HG02943 (cell line): Measurements from ENCODE around the gene STK32C.

Experiments
- ATAC-seq: cut with Tn5 transposase; IDR thresholded peaks from one replicate; pipeline ENCODE4 v1.9.1; 2021; ENCODE audit warnings: mild to moderate bottlenecking, low read depth, moderate library complexity; ENCODE audit not compliant: unreplicated experiment

The STK32C gene

DNA sequence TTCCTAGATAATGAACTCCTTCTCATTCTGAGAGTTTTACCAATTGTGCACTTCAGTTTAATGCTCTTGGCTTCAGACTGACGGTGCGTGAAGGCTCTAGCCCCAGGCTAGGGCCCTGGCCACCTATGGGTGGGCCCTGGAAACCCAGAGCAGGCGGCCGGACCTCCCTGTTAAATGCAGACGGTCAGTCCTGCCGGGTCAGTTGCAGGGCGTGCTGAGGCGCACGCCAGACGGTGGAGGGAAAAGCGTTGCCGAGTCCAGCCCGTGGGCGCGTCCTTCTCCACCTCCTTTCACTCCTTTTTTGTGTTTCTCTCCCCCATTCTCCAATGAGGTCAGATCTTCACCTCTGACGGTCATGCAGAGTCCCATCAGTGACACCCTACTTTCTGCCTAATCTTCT is 118.7 kb downstream of the STK32C start:
- ATAC-seq: no peak

DNA sequence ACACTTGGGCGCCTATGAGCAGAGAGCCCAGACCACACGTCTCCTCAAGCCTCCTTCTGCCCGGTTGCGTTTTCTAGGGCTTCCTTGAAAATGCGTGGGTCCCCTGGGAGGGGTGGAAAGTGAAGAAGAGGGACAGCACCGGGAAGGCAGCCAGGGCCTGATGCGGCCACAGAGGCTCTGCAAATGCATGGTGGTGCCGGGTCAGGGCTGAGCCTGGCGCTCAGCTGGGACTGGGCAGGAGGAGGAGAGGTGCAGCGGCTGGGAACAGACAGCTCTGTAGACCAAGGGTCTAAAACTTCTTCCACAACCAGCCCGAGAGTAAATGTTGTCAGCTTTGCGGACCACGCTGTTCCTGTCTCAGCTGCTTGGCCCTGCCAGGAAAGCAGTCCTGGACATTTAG is 119.4 kb downstream of the STK32C start:
- ATAC-seq: no peak

DNA sequence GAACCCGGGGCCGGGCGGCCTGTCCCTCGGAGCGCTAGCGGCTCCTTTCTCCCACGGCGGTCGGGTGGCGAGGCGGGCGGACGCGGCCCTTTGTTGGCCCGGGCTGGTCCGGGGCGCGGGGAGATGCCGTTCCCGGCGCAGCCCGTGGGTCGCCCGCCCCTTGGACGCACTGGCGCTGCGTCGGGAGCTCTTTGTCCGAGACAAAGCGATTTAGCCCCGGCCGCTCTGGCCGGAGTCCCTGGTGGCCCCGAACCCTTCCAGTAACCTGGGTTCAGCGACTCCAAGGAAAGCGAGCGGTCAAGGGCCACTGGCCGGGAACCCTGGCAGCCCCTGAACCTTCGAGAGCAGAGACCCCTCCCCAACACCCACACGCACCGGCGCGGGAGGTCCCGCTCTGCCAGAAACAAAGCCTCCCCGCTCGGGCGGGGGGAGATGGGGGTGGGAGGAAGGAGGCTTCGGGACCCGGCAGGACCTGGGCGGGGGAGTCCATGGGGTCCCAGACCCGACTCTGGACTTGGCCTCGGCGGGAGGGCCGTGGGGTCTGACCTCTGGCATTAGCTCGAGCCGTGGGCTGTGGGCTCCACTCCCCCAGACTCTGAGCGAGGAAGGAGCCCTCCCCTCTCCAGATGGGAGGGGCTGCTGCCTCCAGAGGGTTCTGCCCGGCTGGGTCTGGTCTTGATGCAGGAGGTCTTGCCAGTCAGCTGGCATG is 120.2 kb downstream of the STK32C start:
- ATAC-seq: no peak

DNA sequence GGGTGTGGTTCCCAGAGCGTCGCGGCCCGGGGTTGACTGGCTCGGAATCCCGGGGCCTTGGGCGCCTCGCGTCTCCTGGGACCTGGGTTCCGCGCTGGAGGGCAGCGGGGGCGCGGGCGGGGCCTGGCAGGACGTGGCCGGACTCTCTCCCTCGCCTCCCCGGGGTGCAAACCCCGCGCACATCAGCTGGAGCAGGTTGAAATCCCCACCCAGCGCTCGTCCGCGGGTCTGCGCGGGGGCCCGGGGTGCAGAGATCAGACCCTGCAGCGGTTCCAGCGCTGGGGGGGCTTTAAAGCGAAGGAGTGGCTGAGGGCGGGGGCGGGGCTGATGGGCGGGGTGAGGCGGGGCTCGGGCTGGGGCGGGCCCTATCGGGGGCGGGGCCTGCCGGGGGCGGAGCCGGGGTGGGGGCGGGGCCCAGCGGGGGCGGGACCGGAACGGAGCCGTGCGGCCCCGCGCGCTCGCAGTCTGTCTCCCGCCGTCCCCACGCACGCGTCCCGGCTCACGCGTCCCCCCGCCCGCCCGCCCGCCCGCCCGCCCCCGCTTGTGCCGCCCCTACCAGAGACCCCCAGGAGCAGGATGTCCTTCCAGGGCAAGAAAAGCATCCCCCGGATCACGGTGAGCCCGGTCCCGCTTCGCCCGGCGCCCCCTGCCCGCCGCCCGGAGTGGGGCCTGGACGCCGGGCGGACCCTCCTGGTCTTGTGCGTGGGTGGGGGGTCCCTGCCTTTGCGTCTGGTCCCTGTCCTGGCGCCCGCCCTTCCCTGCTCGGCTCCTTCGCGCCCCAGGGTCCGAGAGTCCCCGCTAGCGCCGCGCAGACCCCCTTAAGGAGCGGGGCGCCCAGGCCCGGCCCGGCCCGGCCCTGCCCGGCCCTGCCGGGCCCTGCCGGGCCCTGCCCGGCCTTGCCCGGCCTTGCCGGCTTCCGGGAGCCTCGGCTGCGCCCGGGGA is 121.0 kb downstream of the STK32C start, which contains the start of gene DPYSL4:
Gene DPYSL4, plus strand, starts transcription at position 461 of the 942 bp plus-strand sequence. Its CDS starts 116 bp downstream, at position 577.
- ATAC-seq: no peak

DNA sequence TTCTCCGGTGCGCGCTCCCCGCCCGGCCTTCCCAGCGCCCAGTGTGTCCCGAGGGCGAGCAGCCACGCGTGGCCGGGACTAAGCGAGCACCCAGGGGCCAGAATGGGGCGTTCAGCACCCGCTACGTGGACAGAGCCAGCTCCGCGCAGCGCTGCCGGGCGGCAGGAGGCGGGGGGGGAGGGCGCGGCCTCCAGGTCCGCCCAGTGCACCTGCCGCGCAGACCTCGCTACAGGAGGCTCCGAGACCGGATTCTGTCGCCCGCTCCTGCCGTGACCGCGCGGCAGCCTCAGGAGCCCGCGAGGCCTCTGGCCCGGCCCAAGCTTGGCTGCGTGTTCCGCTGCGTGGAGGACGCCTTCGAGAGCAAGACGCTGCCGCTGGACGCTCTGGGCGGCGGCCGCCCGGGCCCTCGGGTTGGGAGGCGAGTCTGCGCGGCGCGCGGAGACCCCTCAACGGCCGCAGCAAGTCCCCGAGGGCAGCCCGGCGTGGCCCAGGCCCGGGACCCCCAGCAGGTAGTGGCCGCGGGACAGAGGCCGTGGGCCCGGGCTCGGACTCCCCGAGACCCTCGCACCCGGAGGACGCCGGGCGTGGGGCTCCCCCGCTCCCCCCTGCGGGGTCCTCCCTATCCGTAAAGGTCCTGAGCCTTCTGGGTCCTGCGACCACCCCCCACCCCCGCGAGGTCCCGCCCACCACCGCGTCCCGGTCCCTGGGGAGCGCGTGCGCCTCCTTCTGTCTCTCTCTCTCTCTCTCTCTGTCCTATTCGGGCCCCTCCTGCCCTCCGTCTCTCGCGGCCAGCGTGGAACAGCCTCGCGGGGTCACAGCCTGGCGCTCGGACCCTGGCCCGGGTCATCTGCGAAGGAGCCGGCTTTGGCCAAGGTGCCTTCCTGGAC is 121.9 kb downstream of the STK32C start:
- ATAC-seq: no peak

DNA sequence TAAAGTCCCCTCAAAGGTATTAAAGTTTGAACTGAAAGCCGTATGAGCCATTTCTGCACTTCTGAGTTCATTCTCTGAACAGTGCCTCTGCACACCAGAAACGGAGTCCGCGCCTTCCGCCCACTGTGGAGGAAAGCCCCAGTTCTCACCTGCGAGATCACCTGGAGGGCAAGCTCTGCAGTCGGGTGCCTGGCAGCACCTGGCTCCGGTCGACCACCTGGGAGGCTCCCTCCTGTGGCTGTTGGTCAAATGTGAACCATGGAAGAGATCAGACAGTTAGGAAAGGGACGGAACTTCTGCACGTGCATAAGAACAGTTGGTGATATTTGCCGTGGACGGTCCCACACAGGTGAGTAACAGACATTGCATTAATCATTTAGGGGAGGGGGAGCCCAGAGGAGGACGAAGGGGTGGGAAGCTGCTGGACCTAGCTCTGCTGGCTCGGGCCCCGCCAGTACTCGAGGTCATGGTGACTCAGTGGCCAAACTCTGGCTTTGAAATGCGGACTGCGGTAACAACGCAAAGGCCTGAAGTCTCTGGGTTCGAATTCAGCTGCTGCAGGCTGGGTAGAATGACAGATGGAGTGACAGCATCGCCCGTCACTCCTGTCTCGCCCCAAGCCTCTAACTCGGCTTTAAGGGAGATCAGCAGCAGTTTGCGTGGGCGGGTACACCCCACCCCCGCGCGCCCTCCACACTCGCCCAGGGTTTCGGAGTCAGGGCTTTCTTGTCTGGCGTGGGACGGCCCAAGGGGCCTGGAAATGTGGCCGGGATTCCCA is 122.7 kb downstream of the STK32C start:
- ATAC-seq: no peak

DNA sequence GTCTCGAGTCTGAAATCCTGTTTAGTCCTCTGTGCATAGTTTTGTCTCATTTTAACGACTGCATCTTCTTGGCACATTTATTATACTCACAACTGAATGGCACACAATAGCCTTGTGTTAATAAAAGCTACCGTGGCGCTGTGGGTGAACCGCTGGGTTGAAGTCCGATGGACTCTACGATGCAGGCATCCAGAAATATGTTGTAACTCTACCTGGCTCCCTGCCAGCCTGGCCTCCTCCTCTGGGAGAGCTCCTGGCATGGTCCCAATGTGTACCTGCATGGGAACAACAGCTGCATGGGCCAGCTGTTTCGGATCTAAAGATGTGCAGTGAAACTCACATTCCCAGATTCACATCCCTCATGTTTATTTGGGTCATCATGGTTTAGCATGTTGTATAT is 124.7 kb downstream of the STK32C start:
- no peak for ATAC-seq

DNA sequence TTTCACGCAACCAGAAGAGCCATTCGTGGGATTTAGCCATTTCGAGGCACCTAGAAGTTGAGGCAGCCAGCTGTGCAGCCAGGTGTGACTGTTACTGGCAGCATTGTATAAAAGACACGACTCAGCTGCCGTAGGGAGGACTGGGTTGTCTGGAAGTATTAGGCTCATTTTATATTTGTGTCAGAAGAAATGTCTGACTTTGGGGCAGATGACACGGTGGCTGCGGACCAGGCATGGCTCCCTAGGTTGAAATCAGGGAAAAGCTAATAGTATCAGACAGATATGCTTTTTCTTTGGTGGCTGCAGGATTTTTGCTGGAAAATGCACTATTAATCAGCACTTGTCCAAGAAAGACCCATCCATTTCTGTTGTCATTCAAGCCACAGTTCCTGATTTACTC is 125.2 kb downstream of the STK32C start:
- ATAC-seq: no peak

DNA sequence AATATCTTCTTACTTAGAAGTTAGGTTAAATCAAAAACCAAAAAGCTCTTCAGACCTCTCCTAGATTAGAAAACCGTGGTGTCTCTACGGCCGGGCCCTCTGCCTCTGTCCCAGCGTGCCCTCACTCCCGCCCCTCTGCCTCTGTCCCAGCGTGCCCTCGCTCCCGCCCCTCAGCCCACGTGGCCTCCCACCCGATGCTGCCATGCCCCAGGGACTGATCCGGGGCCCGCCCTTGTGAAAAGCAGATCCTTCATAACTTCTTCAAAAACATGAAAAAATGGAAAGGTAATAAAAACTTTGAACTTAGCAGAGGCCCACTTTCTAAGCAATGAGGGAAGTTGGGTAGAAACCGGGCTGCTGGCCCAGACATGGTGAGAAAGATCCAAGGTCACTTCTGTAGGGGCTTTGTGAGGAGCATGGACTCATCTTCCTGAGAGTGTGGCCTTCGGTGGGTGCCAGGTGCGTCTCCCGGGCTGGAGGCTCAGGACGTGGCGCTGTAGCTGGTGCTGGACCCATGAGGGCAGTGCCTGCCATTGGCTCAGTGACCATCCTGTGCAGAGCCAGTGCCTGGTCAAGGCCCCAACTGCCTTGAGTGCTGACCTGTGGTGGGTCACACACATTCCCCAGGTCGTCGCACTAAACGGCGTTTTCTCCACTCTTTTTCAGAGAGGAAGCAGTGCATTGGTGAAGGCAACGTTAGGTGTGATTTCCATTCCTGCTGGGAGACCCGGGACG is 125.9 kb downstream of the STK32C start:
- ATAC-seq: no peak

DNA sequence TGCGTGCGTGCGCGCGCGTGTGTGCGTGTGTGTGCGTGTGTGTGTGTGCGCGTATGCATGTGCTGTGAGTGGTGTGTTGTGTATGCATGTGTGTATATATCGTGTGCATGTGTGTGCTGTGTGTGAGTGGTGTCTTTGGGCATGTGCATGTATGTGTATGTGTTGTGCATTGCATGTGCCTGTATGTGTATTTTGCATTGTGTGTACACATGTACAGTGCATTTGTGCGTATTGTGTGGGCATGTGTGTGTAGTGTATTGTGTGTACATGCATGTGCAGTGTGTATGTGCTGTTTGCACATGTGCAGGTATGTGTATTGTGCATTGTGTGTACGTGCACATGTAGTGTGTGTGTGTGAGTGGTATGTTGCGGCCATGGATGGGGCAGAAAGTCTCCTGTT is 127.0 kb downstream of the STK32C start:
- no peak for ATAC-seq

DNA sequence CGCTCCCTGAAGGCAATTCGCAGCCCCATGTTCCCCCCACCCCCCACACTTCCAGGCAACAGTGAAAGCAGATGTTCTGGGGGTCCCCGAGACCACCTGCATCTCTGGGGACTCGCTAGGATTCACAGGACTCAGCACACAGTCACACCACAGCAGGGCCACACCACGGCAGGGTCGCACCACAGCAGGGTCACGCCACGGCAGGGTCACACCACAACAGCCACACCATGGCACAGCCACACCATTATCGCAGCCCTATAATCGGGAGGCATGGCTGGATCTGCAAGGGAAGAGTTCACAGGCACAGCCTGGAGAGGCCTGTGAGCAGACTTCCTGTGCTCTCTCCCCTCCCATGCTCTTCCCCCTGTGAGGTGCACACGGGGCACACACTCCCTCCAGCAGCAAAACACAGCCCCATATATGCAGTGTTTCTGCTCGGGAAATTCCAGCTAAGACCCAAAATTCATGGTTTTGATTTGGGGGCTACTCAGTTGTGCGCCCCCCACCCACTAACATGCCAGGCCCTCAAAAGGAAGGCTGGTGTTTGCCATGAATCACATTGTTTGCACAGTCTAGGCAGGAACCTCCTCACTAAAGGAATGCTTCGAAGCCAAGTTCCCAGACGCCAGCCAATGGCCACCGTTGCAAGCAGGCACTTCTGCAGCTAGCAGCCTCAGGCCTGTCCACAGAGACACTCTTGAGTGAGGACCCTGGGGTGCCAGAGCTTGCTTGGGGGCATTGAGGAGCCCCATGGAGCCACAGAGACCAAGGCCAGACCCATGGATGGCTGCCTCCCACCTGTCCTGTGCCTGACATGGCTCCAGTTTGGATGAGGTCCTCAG is 128.0 kb downstream of the STK32C start:
- no peak for ATAC-seq

DNA sequence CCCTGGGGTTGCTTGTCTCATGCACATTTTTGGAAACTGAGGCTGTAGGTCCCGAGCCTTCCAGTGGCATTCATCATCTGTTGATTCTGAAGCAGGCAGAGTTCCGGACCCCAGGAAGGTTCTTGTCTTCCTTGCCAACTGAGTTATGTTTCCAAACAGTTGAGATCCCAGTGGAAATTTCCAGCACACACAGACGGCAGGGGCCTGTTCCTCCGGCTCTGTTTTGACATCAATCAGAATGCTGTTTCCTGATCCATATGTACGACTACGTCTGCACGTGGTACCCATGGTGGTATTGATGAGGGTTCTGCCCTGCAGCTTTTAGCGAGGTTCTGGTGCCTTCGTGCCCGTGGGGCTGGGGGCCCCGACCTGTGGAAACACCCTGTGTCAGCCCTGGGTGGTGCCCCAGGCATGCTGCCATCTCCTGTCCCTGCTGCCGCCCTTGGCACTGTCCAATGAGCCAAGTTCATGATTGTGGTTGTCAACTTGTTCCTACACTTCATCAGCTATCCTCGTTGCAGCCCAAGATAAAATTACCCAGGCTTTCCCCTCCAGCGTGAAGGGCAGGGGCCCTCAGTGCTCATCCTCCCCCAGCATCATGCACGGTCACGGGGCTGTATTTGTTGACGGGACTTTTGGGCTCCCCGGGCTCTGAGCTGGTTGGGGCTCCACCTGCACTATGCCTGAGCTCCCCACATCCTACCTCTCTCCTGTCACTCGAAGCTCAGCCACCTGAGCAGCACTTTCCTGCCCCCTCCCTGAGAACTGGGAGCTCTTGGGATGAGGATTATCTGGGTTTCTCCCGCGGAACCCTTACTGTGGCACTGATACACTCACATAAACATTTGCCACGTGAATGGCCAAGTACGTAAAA is 128.8 kb downstream of the STK32C start:
- no peak for ATAC-seq

DNA sequence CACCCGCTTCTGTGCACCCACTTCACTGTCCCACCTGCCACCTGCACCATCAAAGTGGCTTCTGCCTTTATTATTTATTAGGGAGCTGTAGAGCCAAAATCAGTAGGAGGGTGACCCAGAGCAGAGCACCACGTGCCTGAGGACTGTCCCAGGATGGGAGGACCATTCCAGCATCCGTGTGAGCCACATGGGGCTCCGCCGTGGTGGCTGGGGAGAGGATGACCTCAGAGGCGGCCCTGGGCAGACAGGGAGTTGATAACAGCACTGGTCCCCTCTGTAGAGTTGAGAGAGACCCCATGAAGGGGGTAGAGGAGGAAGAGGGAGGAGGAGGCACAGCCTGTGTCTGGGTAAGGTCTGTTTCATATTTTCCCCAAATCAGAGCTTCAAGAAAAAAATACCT is 129.7 kb downstream of the STK32C start:
- ATAC-seq: no peak

DNA sequence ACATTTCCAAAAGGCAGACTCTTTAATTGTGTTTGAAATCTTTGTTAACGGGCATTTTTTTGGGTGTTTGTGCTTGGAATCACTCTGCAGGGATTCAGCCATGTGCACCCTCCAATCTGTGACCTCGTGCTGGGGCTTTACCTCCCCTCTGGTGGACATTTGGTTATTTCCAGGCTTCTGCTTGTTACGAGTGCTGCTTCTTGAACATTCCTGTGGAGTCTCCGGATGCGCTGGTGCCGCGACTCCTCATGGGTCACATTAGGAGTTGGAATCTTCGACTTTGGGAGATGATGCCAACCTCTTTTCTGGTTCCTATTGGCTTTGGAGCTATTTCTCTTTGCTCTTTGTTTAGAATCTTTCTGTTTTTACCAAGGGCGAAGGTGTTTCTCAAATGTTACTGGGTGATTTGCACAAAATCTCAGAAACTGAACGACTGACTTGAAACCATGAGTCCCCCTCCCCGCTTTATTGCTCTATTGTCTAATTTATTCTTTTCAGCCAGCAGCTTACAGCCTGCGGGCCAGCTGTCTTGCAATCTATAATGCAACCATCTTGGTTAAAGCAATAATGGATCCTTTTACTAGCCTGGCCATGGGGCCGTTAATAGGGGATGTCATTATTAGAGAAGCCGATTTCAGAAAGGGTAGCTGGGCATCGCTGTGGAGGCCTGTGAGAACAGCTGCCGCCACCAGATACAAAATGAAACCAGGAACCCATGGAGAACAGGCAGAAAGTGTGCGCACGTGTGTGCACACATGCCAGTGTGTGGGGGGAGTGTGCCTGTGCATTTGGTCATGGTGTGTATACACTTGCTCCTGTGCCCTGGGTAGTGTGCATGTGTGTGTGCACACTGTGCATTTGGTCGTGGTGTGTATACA is 130.9 kb downstream of the STK32C start:
- ATAC-seq: no peak

DNA sequence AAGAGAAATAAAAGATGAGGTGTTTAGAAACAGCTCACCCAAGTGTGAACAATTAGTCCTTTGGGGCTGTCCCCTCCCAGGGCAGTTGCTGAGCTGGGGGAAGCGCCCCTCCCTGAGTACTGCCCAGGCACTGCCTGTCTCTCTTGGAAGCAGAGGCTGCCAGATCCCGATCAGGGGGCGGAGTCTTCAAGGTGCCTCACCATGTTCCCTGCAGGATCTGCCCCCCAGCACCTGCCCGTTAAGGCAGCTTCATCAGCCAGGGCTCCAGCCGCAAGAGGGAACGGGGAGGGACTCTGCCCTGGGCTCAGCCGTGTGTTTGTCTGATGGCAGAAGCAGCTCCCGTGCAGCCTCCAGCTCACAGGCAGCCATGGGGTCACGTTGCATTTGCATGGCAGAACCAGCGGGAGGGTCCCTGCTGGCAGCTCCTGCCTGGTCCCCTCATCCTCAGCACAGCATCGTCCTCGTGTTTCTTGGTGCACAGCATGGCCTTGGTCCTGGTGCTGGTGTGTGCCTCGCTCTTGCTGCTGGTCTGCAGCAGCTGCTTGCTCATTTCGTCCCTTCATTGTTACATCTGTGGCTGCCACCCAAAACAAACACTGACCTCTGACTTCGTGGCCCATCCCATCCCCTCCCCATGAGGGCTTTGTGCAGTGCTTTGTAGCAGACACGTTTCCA is 131.7 kb downstream of the STK32C start:
- ATAC-seq: no peak

DNA sequence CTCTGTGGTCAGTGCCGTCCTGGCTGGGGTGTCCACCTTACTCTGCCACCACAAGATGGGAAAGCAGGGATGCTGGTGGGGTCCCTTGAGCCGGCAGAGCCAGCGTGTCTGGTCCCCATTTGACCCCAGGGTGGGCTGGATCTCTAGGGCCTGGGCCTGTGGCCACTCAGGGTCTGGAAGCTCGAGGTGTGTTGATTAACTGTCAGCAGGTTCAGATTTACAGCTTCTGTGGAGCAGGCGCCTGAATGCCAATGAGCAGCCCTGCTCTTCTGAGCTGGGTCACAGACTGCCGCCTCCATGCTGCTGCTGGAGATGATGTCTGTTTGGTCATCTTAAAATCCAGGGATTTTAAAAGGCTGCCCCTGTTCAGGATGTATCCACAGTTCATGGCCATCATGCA is 132.3 kb downstream of the STK32C start:
- no peak for ATAC-seq
